WTC11 (cell line): ENCODE measurements around the gene EMD. TPM values are rescaled to one million over a fixed set of nuclear protein-coding genes. Genes with fewer than 3 reads are reported as not detected.

Source experiments
- ATAC-seq: fragments of 200-7000 bp; cut with Tn5 transposase; 2 replicates; pipeline ENCODE4 v1.10.0; 2021; ENCODE audit warnings: mild to moderate bottlenecking, moderate library complexity
- CTCF ChIA-PET: fragments of 300-600 bp; sonication (Branson Sonifier 250); formaldehyde crosslinking; loops from one replicate; lab custom pipeline; 2021; ENCODE audit warnings: antibody characterized with exemption; lab: Charles Lee
- POLR2A ChIA-PET: fragments of 350-600 bp; sonication (Branson Sonifier 250); formaldehyde crosslinking; loops from one replicate; lab custom pipeline; 2021; ENCODE audit warnings: antibody characterized with exemption; lab: Charles Lee
- DNase-seq: peaks from one replicate; pipeline ENCODE4 v3.0.0; 2021; ENCODE audit warnings: low spot score
- H3K27ac Mint-ChIP-seq: 2 replicates; pipeline ENCODE4 v1.8.0; 2021; ENCODE audit warnings: mixed read lengths
- H3K27me3 Mint-ChIP-seq: 2 replicates; pipeline ENCODE4 v1.8.0; 2021; ENCODE audit warnings: low read depth, mild to moderate bottlenecking, moderate library complexity, mixed read lengths
- H3K36me3 Mint-ChIP-seq: 2 replicates; pipeline ENCODE4 v1.8.0; 2021; ENCODE audit warnings: mixed read lengths
- H3K4me1 Mint-ChIP-seq: 2 replicates; pipeline ENCODE4 v1.8.0; 2022; ENCODE audit warnings: mixed read lengths
- H3K4me3 Mint-ChIP-seq: 2 replicates; pipeline ENCODE4 v1.8.0; 2021; ENCODE audit warnings: mild to moderate bottlenecking, moderate library complexity, mixed read lengths
- H3K9me3 Mint-ChIP-seq: 2 replicates; pipeline ENCODE4 v1.8.0; 2021; ENCODE audit warnings: mixed read lengths
- AFF4 ChIP-seq: sonication (generic); formaldehyde crosslinking; IDR thresholded peaks from 2 replicates; pipeline ENCODE4 v1.8.1; 2023; ENCODE audit warnings: mild to moderate bottlenecking, missing genetic modification reagents, borderline replicate concordance
- ATF2 ChIP-seq: sonication (generic); formaldehyde crosslinking; IDR thresholded peaks from 2 replicates; pipeline ENCODE4 v1.8.1; 2022; ENCODE audit warnings: low read depth, missing genetic modification reagents, borderline replicate concordance
- ERG ChIP-seq: fragments of 250-450 bp; sonication (Bioruptor Pico); IDR thresholded peaks from 2 replicates; pipeline ENCODE4 v1.8.0; 2021; ENCODE audit warnings: mild to moderate bottlenecking
- FOXP1 ChIP-seq: sonication (generic); formaldehyde crosslinking; IDR thresholded peaks from 2 replicates; pipeline ENCODE4 v1.8.0; 2022; ENCODE audit warnings: missing genetic modification reagents, mild to moderate bottlenecking, moderate library complexity, borderline replicate concordance
- GRHL2 ChIP-seq: fragments of 250-450 bp; sonication (Bioruptor Pico); IDR thresholded peaks from 2 replicates; pipeline ENCODE4 v1.8.0; 2022; ENCODE audit warnings: mild to moderate bottlenecking, moderate library complexity; ENCODE audit not compliant: insufficient replicate concordance, severe bottlenecking
- IRF1 ChIP-seq: sonication (generic); formaldehyde crosslinking; IDR thresholded peaks from 2 replicates; pipeline ENCODE4 v1.8.0; 2023; ENCODE audit warnings: missing genetic modification reagents
- MAX ChIP-seq: sonication (generic); formaldehyde crosslinking; IDR thresholded peaks from 2 replicates; pipeline ENCODE4 v1.8.0; 2022; ENCODE audit warnings: mild to moderate bottlenecking, missing genetic modification reagents
- MXD4 ChIP-seq: fragments of 250-450 bp; sonication (Bioruptor Pico); IDR thresholded peaks from 2 replicates; pipeline ENCODE4 v1.8.0; 2021; ENCODE audit warnings: mild to moderate bottlenecking, moderate library complexity, borderline replicate concordance
- NR2C2 ChIP-seq: sonication (generic); formaldehyde crosslinking; IDR thresholded peaks from 2 replicates; pipeline ENCODE4 v1.8.0; 2022; ENCODE audit warnings: mild to moderate bottlenecking, missing genetic modification reagents
- NR3C1 ChIP-seq: sonication (generic); formaldehyde crosslinking; conservative IDR thresholded peaks from 2 replicates; pipeline ENCODE4 v1.8.1; 2023; ENCODE audit warnings: low read depth, mild to moderate bottlenecking, missing genetic modification reagents
- RELA ChIP-seq: sonication (generic); formaldehyde crosslinking; IDR thresholded peaks from 2 replicates; pipeline ENCODE4 v1.8.1; 2022; ENCODE audit warnings: missing genetic modification reagents, mild to moderate bottlenecking, borderline replicate concordance
- TEAD1 ChIP-seq: sonication (generic); formaldehyde crosslinking; IDR thresholded peaks from 2 replicates; pipeline ENCODE4 v1.8.0; 2022; ENCODE audit warnings: mild to moderate bottlenecking, missing genetic modification reagents
- TP53 ChIP-seq: sonication (generic); formaldehyde crosslinking; IDR thresholded peaks from 2 replicates; pipeline ENCODE4 v1.8.1; 2023; ENCODE audit warnings: mild to moderate bottlenecking, missing genetic modification reagents
- ZBTB43 ChIP-seq: sonication (generic); formaldehyde crosslinking; IDR thresholded peaks from 2 replicates; pipeline ENCODE4 v1.8.1; 2023; ENCODE audit warnings: mild to moderate bottlenecking, missing genetic modification reagents
- ZNF532 ChIP-seq: fragments of 250-450 bp; sonication (Bioruptor Pico); IDR thresholded peaks from 2 replicates; pipeline ENCODE4 v1.9.0; 2021; ENCODE audit warnings: mild to moderate bottlenecking, borderline replicate concordance
- ZSCAN18 ChIP-seq: fragments of 250-450 bp; sonication (Bioruptor Pico); IDR thresholded peaks from 2 replicates; pipeline ENCODE4 v2.1.2; 2022; ENCODE audit warnings: mild to moderate bottlenecking, moderate library complexity
- total RNA-seq: library from RNA; stranded (reverse); gene quantifications from 3 replicates; pipeline ENCODE4 v1.2.3, GENCODE V29; 2021

Gene EMD
- total RNA-seq, 1 experiment from 2014 or later: 78.3 TPM

- CTCF ChIA-PET: no interaction called here
- H3K9me3 Mint-ChIP-seq: no peaks in the 10 kb centered on the region
- peaks cover 6% of the 10 kb centered on the region for H3K36me3 Mint-ChIP-seq
- DNase-seq: no peak
- peak overlapping the region; percentile 36; the same call in 1 of the 2 replicates for H3K27ac Mint-ChIP-seq
- no peak overlapping the region; the same call in 1 of the 2 replicates for H3K4me3 Mint-ChIP-seq
- TF ChIP-seq ERG (CRISPR knock-in tag): no peak
- no peak for TF ChIP-seq ZBTB43 (CRISPR knock-in tag)
- no peak for TF ChIP-seq NR3C1 (CRISPR knock-in tag)
- no peak for TF ChIP-seq NR2C2
- no peak for TF ChIP-seq TEAD1 (CRISPR knock-in tag)
- TF ChIP-seq MXD4 (CRISPR knock-in tag): no peak
- TF ChIP-seq MAX (CRISPR knock-in tag): no peak
- no peak for TF ChIP-seq ZSCAN18
- no peak for TF ChIP-seq GRHL2
- TF ChIP-seq RELA: no peak
- no peak for TF ChIP-seq AFF4 (CRISPR knock-in tag)
- TF ChIP-seq TP53: no peak
- TF ChIP-seq FOXP1 (CRISPR knock-in tag): no peak
- no peak for TF ChIP-seq IRF1 (CRISPR knock-in tag)
- no peak for TF ChIP-seq ATF2 (CRISPR knock-in tag)
- TF ChIP-seq ZNF532 (CRISPR knock-in tag): no peak
- TF ChIP-seq, all 79 proteins: peak for 0
- ATAC-seq: no peak
- Mint-ChIP-seq H3K4me1 (peaks cover 23% of the 10 kb centered on the region), H3K27me3 (peaks cover 11% of the 10 kb centered on the region)
- POLR2A ChIA-PET: interaction anchor here (0.6 to 1.5 kb wide), 2 partner anchors 8 to 21 kb away, joined by 3 to 5 read pairs; partner anchors contain the start of gene RPL10
Observed at GRCh38 chrX:154376774-154377173, 2.3 kb upstream of the EMD start.
